ENCODE data around the gene TARDBP.
"Not testable (repeated sequence)": the region's sequence is repeated elsewhere in the genome, so short reads cannot be mapped to it uniquely, and the experiment has no call there.

TARDBP gene

GRCh38 chr1:11062965-11063401 lies 50.5 kb downstream of the TARDBP start:
- H3K27me3 ChIP-seq (replicated peaks; ENCODE audit: control insufficient read depth, insufficient read depth, low read length) = no peaks in the 10 kb centered on the region
- no peak overlapping the region for H3K4me3 ChIP-seq (replicated peaks; ENCODE audit: low read depth, low read length)
- TF ChIP-seq, protein P1, sequence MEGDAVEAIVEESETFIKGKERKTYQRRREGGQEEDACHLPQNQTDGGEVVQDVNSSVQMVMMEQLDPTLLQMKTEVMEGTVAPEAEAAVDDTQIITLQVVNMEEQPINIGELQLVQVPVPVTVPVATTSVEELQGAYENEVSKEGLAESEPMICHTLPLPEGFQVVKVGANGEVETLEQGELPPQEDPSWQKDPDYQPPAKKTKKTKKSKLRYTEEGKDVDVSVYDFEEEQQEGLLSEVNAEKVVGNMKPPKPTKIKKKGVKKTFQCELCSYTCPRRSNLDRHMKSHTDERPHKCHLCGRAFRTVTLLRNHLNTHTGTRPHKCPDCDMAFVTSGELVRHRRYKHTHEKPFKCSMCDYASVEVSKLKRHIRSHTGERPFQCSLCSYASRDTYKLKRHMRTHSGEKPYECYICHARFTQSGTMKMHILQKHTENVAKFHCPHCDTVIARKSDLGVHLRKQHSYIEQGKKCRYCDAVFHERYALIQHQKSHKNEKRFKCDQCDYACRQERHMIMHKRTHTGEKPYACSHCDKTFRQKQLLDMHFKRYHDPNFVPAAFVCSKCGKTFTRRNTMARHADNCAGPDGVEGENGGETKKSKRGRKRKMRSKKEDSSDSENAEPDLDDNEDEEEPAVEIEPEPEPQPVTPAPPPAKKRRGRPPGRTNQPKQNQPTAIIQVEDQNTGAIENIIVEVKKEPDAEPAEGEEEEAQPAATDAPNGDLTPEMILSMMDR (IDR thresholded peaks at IDR 0.05; ENCODE audit: insufficient read depth, low read length, poor library complexity, severe bottlenecking) = no peak
- peaks cover 15% of the 10 kb centered on the region for H3K36me3 ChIP-seq (ENCODE audit: control insufficient read depth, insufficient read depth, low read length)
- peak; percentile 68 for DNase-seq (ENCODE audit: extremely low read depth, insufficient read length)

- not testable (repeated sequence) for H3K27me3 ChIP-seq (replicated peaks; ENCODE audit: control insufficient read depth, insufficient read depth, low read length); DNase-seq (ENCODE audit: extremely low read depth, insufficient read length)
- peaks cover 23% of the 10 kb centered on the region for H3K36me3 ChIP-seq (ENCODE audit: control insufficient read depth, insufficient read depth, low read length)
Measured at GRCh38 chr1:11063937-11064537, 51.6 kb downstream of the TARDBP start.

GRCh38 chr1:11064942-11065341 lies 52.5 kb downstream of the TARDBP start:
- Histone ChIP-seq H3K36me3 (ENCODE audit: control insufficient read depth, insufficient read depth, low read length) (peaks cover 31% of the 10 kb centered on the region), H3K27me3 (replicated peaks; ENCODE audit: control insufficient read depth, insufficient read depth, low read length) (no peaks in the 10 kb centered on the region), H3K4me3 (replicated peaks; ENCODE audit: low read depth, low read length) (no peak overlapping the region)
- DNase-seq (ENCODE audit: extremely low read depth, insufficient read length) = no peak
- TF ChIP-seq, protein P1 (IDR thresholded peaks at IDR 0.05; ENCODE audit: insufficient read depth, low read length, poor library complexity, severe bottlenecking) = no peak

More at GRCh38 chr1:11063937-11064537, 51.6 kb downstream of the TARDBP start:
- not testable (repeated sequence) for H3K4me3 ChIP-seq (replicated peaks; ENCODE audit: low read depth, low read length)

DNA sequence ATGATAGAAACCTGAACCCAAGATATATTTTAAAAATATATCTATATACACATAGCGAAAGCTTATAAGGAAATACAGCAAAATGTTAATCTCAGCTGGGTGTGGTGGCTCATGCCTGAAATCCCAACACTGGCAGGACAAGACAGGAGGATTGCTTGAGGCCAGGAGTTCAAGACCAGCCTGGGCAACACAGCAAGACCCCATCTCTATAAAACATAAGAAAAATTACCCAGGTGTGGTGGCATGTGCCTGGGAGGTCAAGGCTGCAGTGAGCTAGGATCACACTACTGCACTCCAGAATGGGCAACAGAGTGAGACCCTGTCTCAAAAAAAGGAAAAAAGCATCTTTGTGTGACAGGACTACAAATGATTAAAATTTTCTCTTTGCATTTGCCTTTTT lies 53.3 kb downstream of the TARDBP start:
- Histone ChIP-seq H3K27me3 (replicated peaks; ENCODE audit: control insufficient read depth, insufficient read depth, low read length) (no peaks in the 10 kb centered on the region), H3K36me3 (ENCODE audit: control insufficient read depth, insufficient read depth, low read length) (peaks cover 35% of the 10 kb centered on the region), H3K4me3 (replicated peaks; ENCODE audit: low read depth, low read length) (no peak overlapping the region)
- no peak for DNase-seq (ENCODE audit: extremely low read depth, insufficient read length)
- TF ChIP-seq, protein P1 (IDR thresholded peaks at IDR 0.05; ENCODE audit: insufficient read depth, low read length, poor library complexity, severe bottlenecking) = no peak

DNA sequence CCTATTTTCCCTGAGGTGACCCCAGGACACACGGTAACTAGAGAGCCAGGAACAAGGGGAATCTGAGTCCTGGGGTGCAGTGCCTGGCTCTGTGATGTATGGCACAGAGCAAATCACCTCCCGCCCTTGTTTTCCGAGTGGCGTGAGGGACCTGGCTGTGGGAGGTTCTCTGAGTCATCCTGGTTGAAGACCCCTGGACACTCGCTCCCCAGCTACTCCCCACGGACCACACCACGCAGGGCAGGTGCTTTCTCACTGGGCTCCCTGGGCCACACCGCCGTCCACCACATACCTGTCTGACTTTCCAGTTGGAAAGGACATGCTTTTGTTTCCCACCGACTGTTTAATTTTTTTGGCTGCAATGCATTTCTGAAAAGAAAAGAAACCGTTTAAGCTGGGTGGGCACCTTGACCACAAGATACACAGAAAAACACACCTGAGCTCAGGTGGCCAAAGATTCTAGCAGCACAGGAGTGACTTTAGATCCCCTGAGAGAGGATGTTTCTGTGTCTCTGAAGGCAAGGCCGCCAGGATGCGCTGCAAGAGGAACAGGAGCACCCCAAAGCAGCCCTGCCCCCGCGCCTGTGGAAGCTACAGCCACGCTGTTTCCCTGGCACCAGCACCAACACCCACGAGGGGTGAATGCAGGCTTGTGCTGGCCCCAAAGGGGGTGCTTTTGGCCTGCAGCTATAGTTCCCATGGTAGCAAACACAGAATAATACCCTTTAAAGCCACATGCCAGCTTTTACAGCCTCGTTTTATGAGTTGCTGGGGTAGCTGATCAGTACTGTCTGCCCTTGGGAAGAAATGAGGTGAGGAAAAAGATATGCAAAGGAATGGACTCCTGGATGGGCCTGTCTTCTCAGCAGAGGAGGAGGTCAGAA lies 55.5 kb downstream of the TARDBP start:
- H3K4me3 ChIP-seq (replicated peaks; ENCODE audit: low read depth, low read length) = no peak overlapping the region
- H3K27me3 ChIP-seq (replicated peaks; ENCODE audit: control insufficient read depth, insufficient read depth, low read length) = no peaks in the 10 kb centered on the region
- peaks cover 44% of the 10 kb centered on the region for H3K36me3 ChIP-seq (ENCODE audit: control insufficient read depth, insufficient read depth, low read length)
- TF ChIP-seq, protein P1 (IDR thresholded peaks at IDR 0.05; ENCODE audit: insufficient read depth, low read length, poor library complexity, severe bottlenecking) = no peak
- DNase-seq (ENCODE audit: extremely low read depth, insufficient read length) = no peak
